ENCODE measurements around the gene TECTA.

DNA sequence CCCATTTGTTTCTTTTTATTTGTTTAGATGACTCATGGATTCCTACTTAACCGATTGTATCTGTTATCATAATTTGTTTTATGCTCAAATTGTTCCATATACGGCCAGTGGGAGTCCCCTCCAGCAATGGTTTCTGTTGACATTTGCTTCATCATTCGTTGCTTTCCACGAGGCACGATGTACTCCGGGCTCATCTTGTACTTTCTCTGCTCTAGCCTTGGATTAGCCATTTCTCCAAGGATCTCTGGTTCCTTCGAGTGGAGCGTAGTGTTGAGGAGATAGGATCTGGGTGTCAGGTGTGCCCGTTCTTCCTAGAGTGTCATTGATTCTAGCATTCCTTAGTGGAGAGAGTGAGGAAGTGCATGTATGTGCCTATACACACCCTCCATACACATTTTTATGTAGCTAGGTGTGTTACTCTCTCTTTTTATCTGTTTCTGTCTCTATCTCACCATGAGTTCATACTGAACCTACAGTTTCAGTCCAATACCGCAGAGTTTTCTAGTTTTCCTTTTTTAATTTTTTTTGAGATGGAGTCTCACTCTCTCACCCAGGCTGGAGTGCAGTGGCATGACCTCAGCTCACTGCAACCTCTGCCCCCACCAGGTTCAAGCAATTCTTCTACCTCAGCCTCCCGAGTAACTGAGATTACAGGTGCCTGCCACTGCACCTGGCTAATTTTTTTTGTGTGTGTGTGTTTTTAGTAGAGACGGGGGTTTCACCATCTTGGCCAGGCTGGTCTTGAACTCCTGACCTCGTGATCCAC, 31.4 kb downstream of the TECTA start:
- TF ChIP-seq, protein P1, sequence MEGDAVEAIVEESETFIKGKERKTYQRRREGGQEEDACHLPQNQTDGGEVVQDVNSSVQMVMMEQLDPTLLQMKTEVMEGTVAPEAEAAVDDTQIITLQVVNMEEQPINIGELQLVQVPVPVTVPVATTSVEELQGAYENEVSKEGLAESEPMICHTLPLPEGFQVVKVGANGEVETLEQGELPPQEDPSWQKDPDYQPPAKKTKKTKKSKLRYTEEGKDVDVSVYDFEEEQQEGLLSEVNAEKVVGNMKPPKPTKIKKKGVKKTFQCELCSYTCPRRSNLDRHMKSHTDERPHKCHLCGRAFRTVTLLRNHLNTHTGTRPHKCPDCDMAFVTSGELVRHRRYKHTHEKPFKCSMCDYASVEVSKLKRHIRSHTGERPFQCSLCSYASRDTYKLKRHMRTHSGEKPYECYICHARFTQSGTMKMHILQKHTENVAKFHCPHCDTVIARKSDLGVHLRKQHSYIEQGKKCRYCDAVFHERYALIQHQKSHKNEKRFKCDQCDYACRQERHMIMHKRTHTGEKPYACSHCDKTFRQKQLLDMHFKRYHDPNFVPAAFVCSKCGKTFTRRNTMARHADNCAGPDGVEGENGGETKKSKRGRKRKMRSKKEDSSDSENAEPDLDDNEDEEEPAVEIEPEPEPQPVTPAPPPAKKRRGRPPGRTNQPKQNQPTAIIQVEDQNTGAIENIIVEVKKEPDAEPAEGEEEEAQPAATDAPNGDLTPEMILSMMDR (IDR thresholded peaks at IDR 0.05; ENCODE audit: borderline replicate concordance, extremely low read depth, low read length, poor library complexity, severe bottlenecking) = no peak
- no peak for TF ChIP-seq EZH2 (IDR thresholded peaks at IDR 0.05; ENCODE audit: borderline replicate concordance, low read depth, low read length, severe bottlenecking)
